NCI-H1048 (cell line): ENCODE data around the gene OR2C3.
"Not testable (repeated sequence)": the region's sequence is repeated elsewhere in the genome, so short reads cannot be mapped to it uniquely, and the experiment has no call there.

Experiments
- DNase-seq: peaks from one replicate; lab custom pipeline; 2025; lab: John Stamatoyannopoulos, UW

OR2C3 gene

GRCh38 chr1:247536340-247536739 is at the start of gene OR2C3:
OR2C3 (minus strand) TSS chr1:247536440; CDS start chr1:247532511, 3,929 bp downstream.
- DNase-seq, result no peak

- DNase-seq, result no peak
Observed at GRCh38 chr1:247578946-247579460, 42.8 kb upstream of the OR2C3 start.

GRCh38 chr1:247576514-247576913 is 40.3 kb upstream of the OR2C3 start:
- DNase-seq, result no peak

GRCh38 chr1:247574664-247575063 is 38.4 kb upstream of the OR2C3 start:
- no peak for DNase-seq

GRCh38 chr1:247574236-247574635 is 38.0 kb upstream of the OR2C3 start:
- DNase-seq, result no peak

- no peak for DNase-seq
Observed at GRCh38 chr1:247562198-247562597, 26.0 kb upstream of the OR2C3 start.

GRCh38 chr1:247561711-247562110 is 25.5 kb upstream of the OR2C3 start:
- DNase-seq, result no peak

GRCh38 chr1:247557926-247558674 is 21.9 kb upstream of the OR2C3 start:
- no peak for DNase-seq

GRCh38 chr1:247552231-247552630 is 16.0 kb upstream of the OR2C3 start:
- no peak for DNase-seq

GRCh38 chr1:247551721-247552120 is 15.5 kb upstream of the OR2C3 start:
- DNase-seq, result no peak

- DNase-seq, result no peak
Observed at GRCh38 chr1:247548769-247549182, 12.5 kb upstream of the OR2C3 start, which contains the start of gene GCSAML. GCSAML (plus strand) TSS chr1:247549134; CDS start chr1:247549192, 58 bp downstream.

- DNase-seq, result no peak
Observed at GRCh38 chr1:247548092-247548491, 11.9 kb upstream of the OR2C3 start.

- DNase-seq, result no peak
Observed at GRCh38 chr1:247542811-247543210, 6.6 kb upstream of the OR2C3 start.

- no peak for DNase-seq
Observed at GRCh38 chr1:247540581-247540980, 4.3 kb upstream of the OR2C3 start.

- DNase-seq, result no peak
Observed at GRCh38 chr1:247539215-247539614, 3.0 kb upstream of the OR2C3 start.

- DNase-seq, result no peak
Observed at GRCh38 chr1:247538561-247538960, 2.3 kb upstream of the OR2C3 start.

GRCh38 chr1:247535402-247535801 is 838 bp downstream of the OR2C3 start:
- no peak for DNase-seq

GRCh38 chr1:247531937-247532336 is 4.3 kb downstream of the OR2C3 start:
- DNase-seq, result no peak

- no peak for DNase-seq
Observed at GRCh38 chr1:247530785-247531184, 5.5 kb downstream of the OR2C3 start.

- DNase-seq, result no peak
Observed at GRCh38 chr1:247529771-247530355, 6.4 kb downstream of the OR2C3 start.

- DNase-seq, result no peak
Observed at GRCh38 chr1:247528812-247529474, 7.3 kb downstream of the OR2C3 start.

- not testable (repeated sequence) for DNase-seq
Observed at GRCh38 chr1:247521886-247522285, 14.4 kb downstream of the OR2C3 start.

GRCh38 chr1:247518613-247518891 is 17.7 kb downstream of the OR2C3 start:
- no peak for DNase-seq
